GM12801 (cell line): ENCODE results near the gene SAMD3.

Experiments
- TF ChIP-seq, protein P1 (sequence below): IDR thresholded peaks from one replicate; pipeline ENCODE4 v1.5.1; 2011; ENCODE audit warnings: control low read depth; ENCODE audit not compliant: insufficient read length; ENCODE audit errors: extremely low read depth

Gene SAMD3

DNA sequence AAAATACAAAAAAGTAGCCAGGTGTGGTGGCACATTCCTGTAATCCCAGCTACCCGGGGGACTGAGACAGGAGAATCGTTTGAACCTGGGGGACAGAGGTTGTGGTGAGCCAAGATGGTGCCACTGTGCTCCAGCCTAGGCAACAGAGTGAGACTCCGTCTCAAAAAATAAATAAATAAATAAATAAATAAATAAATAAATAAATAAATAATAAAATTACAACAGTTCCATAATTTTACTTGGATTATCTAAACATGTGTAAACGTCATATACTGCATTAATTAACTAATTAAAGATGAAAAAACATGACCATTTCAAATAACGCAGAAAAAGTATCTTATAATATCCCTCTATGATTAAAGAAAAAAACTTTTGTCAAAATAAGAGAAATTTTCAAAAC, 65.8 kb downstream of the SAMD3 start:
- TF ChIP-seq, protein P1, sequence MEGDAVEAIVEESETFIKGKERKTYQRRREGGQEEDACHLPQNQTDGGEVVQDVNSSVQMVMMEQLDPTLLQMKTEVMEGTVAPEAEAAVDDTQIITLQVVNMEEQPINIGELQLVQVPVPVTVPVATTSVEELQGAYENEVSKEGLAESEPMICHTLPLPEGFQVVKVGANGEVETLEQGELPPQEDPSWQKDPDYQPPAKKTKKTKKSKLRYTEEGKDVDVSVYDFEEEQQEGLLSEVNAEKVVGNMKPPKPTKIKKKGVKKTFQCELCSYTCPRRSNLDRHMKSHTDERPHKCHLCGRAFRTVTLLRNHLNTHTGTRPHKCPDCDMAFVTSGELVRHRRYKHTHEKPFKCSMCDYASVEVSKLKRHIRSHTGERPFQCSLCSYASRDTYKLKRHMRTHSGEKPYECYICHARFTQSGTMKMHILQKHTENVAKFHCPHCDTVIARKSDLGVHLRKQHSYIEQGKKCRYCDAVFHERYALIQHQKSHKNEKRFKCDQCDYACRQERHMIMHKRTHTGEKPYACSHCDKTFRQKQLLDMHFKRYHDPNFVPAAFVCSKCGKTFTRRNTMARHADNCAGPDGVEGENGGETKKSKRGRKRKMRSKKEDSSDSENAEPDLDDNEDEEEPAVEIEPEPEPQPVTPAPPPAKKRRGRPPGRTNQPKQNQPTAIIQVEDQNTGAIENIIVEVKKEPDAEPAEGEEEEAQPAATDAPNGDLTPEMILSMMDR, result no peak

DNA sequence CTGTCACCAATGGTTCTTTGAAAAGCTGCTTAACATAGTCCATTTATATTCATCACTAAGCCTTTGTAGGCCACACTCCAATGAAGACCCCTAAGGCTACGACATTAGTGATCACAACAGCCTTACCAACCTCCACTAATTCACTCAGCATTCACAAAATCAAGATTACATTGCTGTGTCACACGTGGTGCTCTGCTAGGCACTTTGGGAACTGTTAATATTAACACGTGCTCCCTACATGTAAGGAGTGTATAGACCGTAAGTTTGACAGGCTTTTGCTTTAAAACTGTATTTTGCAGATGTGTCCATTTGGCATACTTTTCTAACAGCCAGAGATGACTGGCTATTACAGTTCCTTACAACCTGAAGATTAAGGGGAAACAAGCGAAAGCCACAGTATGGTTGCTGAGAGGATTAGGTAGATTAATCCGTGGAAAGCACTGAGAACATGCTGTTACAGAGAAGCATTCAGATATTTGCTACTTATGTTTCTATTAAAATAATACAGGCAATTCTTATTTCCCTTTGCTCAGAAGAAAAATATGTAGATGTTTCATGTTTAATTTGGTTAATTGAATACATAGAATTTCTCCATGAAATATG, 69.7 kb downstream of the SAMD3 start:
- TF ChIP-seq, protein P1, result no peak

DNA sequence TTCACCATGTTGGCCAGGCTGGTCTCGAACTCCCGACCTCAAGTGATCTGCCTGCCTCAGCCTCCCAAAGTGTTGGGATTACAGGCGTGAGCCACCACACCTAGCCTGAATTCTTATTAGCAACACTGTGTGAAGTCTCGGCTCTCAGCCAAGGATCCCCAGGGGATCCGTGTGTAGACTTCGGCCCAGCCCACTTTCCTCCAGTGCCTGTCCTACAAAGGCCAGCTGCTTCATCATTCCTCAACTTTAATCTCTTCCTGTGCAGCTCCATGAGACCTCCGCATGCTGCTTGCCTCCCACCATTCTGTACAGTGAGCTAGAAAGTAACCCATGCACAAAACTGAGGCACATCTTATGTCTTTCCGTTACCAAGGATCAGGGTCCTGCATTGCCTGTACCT, 71.8 kb downstream of the SAMD3 start:
- TF ChIP-seq, protein P1, result no peak

DNA sequence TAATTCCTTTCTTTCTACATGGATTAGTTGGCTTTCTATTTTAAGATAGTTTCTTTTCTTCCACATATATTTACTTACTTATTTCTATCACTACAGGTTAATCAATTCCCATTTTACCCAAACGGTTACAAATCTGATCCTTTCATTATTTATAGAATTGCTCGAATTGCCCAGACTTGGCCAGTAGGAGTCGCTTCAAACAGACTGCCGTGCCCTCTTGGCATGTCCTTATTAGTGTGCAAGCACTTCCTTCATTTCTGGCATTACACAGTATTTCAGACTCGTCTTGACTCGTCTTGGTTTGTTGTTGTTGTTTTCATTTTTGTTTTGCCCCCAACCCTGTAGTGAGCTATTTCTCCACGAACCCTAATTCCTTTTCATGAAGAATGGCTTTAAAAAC, 74.6 kb downstream of the SAMD3 start:
- TF ChIP-seq, protein P1, result no peak

DNA sequence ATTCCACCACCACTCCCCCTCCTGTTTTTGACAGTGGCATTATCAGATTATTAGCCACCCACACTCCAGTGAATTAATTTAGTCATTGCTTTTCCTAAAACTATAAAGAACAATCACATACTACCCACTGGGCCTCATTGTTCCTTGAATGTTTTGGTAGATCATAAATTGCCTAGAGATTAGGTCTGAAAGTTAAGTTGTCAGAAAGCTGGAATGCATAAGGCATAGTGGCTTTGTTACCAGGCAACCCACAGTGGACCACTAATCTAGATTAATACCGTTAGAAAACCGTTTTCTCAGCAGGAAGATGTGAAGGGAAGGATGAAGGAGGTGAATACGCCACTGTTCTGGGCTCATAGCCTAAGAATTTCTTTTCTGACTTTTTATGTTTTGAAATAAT, 75.6 kb downstream of the SAMD3 start:
- TF ChIP-seq, protein P1, result no peak

DNA sequence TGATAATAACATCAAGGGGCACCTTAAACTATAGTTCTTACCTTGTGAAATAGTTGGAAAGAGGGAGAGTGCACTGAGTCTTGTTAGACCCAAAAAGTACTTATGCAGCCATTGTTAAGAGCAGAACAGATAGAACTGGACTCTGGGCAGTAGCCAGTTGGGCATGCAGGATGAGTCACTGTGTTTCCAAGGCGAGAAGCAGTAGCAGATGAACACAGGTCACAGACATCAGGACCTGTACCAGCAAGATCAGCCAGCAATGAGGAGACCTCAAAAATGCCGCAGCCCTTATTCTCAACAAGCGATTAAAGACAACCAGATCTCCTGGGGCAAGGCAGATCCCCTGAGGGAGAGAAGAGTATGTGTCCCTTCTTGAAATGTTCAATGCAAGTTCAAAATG, 79.0 kb downstream of the SAMD3 start:
- TF ChIP-seq, protein P1, result no peak

DNA sequence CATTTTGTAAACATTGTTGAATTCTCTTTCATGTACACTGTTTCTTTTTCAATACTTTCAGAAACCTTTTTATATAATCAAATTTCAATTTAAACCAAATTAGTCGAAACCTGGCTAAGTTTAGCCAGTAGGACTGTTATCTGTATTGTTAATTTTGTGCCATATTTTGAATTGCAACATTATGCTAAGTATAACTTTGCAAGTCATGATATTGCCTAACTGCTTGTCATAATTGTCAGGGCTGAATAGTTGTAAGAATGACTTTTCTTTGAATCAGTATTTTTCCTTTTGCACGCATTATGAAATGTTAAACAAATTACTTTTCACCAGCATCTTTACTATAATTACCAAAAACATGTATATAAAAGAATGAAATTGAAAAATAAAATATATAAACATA, 82.7 kb downstream of the SAMD3 start:
- TF ChIP-seq, protein P1, result no peak

DNA sequence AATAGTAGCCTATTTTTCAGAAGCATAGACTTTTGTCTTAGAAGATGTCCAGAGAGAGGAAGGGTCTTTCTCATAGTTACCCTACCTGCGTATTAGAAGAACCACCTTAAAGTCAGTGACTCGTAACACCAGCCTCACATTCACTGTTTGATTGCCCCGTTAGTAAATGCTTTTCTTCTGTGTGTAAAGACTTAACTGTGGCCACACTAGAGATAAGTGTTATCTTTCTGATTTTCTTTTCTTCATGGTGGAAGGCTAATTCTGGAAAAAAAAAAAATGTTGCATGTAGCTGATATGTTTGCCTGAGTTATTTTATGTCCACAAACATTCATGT, 83.9 kb downstream of the SAMD3 start:
- TF ChIP-seq, protein P1, result no peak
